ENCODE data around the gene RADIL.

The RADIL gene

DNA sequence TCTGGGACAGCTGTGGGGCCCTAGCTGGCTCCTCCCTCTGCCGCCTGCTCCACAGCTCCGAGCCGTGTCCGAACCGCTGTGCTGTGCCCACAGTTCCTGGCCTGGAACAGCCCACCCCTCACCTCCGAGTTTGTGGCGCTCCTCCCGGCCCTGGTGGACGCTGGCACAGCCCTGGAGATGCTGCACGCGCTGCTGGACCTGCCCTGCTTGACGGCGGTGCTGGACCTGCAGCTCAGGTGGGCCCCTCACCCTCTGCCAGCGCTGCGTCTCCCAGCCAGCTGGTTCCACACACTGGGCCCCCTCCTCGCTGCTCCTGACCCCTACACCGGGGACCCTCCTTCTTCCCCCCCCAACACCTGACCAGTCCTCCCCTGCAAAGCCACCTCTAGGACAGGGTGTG, 96.0 kb downstream of the RADIL start:
- TF ChIP-seq POLR2AphosphoS5 (IDR thresholded peaks at IDR 0.05; ENCODE audit: low read depth, low read length) (no peak), TAF1 (IDR thresholded peaks at IDR 0.05; ENCODE audit: borderline replicate concordance, insufficient read depth, low read length) (no peak), SIN3A (IDR thresholded peaks at IDR 0.05; ENCODE audit: borderline replicate concordance, insufficient read depth, low read length) (no peak), FOXP2 (optimal IDR thresholded peaks at IDR 0.05; ENCODE audit: borderline replicate concordance, extremely low read depth, extremely low read length, insufficient read depth) (no peak)
- TF ChIP-seq, protein P1, sequence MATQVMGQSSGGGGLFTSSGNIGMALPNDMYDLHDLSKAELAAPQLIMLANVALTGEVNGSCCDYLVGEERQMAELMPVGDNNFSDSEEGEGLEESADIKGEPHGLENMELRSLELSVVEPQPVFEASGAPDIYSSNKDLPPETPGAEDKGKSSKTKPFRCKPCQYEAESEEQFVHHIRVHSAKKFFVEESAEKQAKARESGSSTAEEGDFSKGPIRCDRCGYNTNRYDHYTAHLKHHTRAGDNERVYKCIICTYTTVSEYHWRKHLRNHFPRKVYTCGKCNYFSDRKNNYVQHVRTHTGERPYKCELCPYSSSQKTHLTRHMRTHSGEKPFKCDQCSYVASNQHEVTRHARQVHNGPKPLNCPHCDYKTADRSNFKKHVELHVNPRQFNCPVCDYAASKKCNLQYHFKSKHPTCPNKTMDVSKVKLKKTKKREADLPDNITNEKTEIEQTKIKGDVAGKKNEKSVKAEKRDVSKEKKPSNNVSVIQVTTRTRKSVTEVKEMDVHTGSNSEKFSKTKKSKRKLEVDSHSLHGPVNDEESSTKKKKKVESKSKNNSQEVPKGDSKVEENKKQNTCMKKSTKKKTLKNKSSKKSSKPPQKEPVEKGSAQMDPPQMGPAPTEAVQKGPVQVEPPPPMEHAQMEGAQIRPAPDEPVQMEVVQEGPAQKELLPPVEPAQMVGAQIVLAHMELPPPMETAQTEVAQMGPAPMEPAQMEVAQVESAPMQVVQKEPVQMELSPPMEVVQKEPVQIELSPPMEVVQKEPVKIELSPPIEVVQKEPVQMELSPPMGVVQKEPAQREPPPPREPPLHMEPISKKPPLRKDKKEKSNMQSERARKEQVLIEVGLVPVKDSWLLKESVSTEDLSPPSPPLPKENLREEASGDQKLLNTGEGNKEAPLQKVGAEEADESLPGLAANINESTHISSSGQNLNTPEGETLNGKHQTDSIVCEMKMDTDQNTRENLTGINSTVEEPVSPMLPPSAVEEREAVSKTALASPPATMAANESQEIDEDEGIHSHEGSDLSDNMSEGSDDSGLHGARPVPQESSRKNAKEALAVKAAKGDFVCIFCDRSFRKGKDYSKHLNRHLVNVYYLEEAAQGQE (IDR thresholded peaks at IDR 0.05; ENCODE audit: insufficient read depth in 1 of 2, low read depth in 2 of 2, low read length in 2 of 2), result no peak

DNA sequence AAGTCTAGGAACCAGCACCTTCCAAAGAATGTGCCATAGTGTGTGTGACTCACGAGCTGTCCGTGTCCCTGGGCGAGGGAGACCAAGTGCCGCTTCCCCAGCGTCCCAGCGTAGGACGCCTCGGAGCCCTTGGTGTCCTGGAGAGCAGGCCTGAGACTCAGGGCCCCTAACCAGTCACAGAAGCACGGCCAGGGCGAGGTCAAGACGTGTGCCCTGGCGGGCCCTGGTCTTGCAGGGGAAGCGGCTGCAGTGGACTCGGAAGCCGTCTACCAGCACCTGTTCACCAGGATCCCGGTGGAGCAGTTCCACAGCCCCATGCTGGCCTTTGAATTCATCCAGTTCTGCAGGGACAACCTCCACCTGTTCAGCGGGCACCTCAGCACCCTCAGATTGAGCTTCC, 97.5 kb downstream of the RADIL start:
- TF ChIP-seq FOXP2 (optimal IDR thresholded peaks at IDR 0.05; ENCODE audit: borderline replicate concordance, extremely low read depth, extremely low read length, insufficient read depth) (no peak), POLR2AphosphoS5 (IDR thresholded peaks at IDR 0.05; ENCODE audit: low read depth, low read length) (no peak), SIN3A (IDR thresholded peaks at IDR 0.05; ENCODE audit: borderline replicate concordance, insufficient read depth, low read length) (no peak), TAF1 (IDR thresholded peaks at IDR 0.05; ENCODE audit: borderline replicate concordance, insufficient read depth, low read length) (no peak)
- TF ChIP-seq, protein P1 (IDR thresholded peaks at IDR 0.05; ENCODE audit: insufficient read depth in 1 of 2, low read depth in 2 of 2, low read length in 2 of 2), result no peak

DNA sequence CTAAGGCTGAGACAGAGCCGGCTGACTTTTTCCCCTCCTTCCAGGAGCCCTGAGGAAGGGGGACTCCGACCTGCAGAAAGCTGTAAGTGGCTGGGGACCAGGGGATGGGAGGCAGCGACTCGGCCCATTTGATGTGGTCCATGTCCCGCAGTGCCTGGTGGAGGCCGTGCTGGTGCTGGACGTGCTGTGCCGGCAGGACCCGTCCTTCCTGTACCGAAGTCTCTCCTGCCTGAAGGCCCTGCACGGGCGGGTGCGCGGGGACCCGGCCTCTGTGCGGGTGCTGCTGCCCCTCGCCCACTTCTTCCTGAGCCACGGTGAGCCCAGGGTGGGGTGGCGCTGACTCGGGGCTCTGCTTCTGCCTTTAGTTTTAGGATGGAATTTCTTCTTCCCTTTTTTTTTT, 98.1 kb downstream of the RADIL start:
- TF ChIP-seq FOXP2 (optimal IDR thresholded peaks at IDR 0.05; ENCODE audit: borderline replicate concordance, extremely low read depth, extremely low read length, insufficient read depth), result no peak
- TF ChIP-seq TAF1 (IDR thresholded peaks at IDR 0.05; ENCODE audit: borderline replicate concordance, insufficient read depth, low read length), result no peak
- no peak for TF ChIP-seq SIN3A (IDR thresholded peaks at IDR 0.05; ENCODE audit: borderline replicate concordance, insufficient read depth, low read length)
- no peak for TF ChIP-seq POLR2AphosphoS5 (IDR thresholded peaks at IDR 0.05; ENCODE audit: low read depth, low read length)
- TF ChIP-seq, protein P1 (IDR thresholded peaks at IDR 0.05; ENCODE audit: insufficient read depth in 1 of 2, low read depth in 2 of 2, low read length in 2 of 2), result no peak

DNA sequence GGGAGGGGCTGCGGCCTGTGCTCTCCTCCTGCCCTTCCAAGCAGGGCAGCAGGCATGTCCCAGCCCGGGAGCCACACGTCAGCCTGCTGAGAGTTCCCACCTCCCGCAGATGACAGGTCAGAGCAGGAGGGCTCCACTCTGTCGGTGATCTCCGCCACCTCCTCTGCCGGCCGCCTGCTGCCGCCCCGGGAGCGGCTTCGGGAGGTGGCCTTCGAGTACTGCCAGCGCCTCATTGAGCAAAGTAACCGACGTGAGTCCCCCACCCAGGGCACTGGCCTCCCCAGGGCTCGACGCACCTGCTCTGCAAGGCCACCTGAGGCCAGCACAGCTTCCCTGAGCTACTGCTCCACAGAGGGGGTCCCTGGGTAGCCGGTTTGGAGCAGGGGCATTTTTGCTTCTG, 98.7 kb downstream of the RADIL start:
- TF ChIP-seq POLR2AphosphoS5 (IDR thresholded peaks at IDR 0.05; ENCODE audit: low read depth, low read length), result no peak
- no peak for TF ChIP-seq SIN3A (IDR thresholded peaks at IDR 0.05; ENCODE audit: borderline replicate concordance, insufficient read depth, low read length)
- no peak for TF ChIP-seq FOXP2 (optimal IDR thresholded peaks at IDR 0.05; ENCODE audit: borderline replicate concordance, extremely low read depth, extremely low read length, insufficient read depth)
- TF ChIP-seq, protein P1 (IDR thresholded peaks at IDR 0.05; ENCODE audit: insufficient read depth in 1 of 2, low read depth in 2 of 2, low read length in 2 of 2), result no peak
- TF ChIP-seq TAF1 (IDR thresholded peaks at IDR 0.05; ENCODE audit: borderline replicate concordance, insufficient read depth, low read length), result no peak
